ENCODE data around the gene SRGAP1.

The SRGAP1 gene

GRCh38 chr12:63849641-63850040, 5.1 kb downstream of the SRGAP1 start:
- H3K4me2 ChIP-seq (ENCODE audit: insufficient read depth, low read length): no peak overlapping the region
- H2AFZ ChIP-seq (ENCODE audit: low read depth, low read length): no peak overlapping the region
- H3K27ac ChIP-seq (ENCODE audit: low read length): no peak overlapping the region
- H3K9ac ChIP-seq (ENCODE audit: low read depth, low read length): no peak overlapping the region
- no peaks in the 10 kb centered on the region for H4K20me1 ChIP-seq (ENCODE audit: insufficient read depth, low read length)
- ATAC-seq (ENCODE audit: insufficient read depth, low read depth) (no peak), DNase-seq (no peak)
- no peaks in the 10 kb centered on the region for H3K27me3 ChIP-seq (ENCODE audit: insufficient read depth, low read length, poor library complexity)
- no peaks in the 10 kb centered on the region for H3K79me2 ChIP-seq (ENCODE audit: insufficient read depth, low read length)
- no peak overlapping the region for H3K4me3 ChIP-seq (ENCODE audit: low read depth in 1 of 2, low read length in 2 of 2)
- H3K4me1 ChIP-seq (ENCODE audit: insufficient read depth, low read length): no peaks in the 10 kb centered on the region
- no peaks in the 10 kb centered on the region for H3K36me3 ChIP-seq (ENCODE audit: insufficient read depth, low read length)
- no peaks in the 10 kb centered on the region for H3K9me3 ChIP-seq (ENCODE audit: insufficient read depth, low read length, severe bottlenecking)
- TF ChIP-seq EZH2 (IDR thresholded peaks at IDR 0.05; ENCODE audit: borderline replicate concordance, low read depth, low read length, severe bottlenecking) (no peak), CTCF (IDR thresholded peaks at IDR 0.05; ENCODE audit: borderline replicate concordance, extremely low read depth, low read length, poor library complexity, severe bottlenecking) (no peak)

GRCh38 chr12:63853978-63854377, 9.5 kb downstream of the SRGAP1 start:
- no peak overlapping the region for H2AFZ ChIP-seq (ENCODE audit: low read depth, low read length)
- no peaks in the 10 kb centered on the region for H3K27me3 ChIP-seq (ENCODE audit: insufficient read depth, low read length, poor library complexity)
- H3K4me1 ChIP-seq (ENCODE audit: insufficient read depth, low read length): no peaks in the 10 kb centered on the region
- no peaks in the 10 kb centered on the region for H3K36me3 ChIP-seq (ENCODE audit: insufficient read depth, low read length)
- no peak for ATAC-seq (ENCODE audit: insufficient read depth, low read depth)
- no peak for DNase-seq
- H3K79me2 ChIP-seq (ENCODE audit: insufficient read depth, low read length): no peaks in the 10 kb centered on the region
- no peak overlapping the region for H3K27ac ChIP-seq (ENCODE audit: low read length)
- no peak overlapping the region for H3K4me2 ChIP-seq (ENCODE audit: insufficient read depth, low read length)
- no peaks in the 10 kb centered on the region for H3K9me3 ChIP-seq (ENCODE audit: insufficient read depth, low read length, severe bottlenecking)
- no peak overlapping the region for H3K9ac ChIP-seq (ENCODE audit: low read depth, low read length)
- H3K4me3 ChIP-seq (ENCODE audit: low read depth in 1 of 2, low read length in 2 of 2): no peak overlapping the region
- TF ChIP-seq CTCF (IDR thresholded peaks at IDR 0.05; ENCODE audit: borderline replicate concordance, extremely low read depth, low read length, poor library complexity, severe bottlenecking) (no peak), EZH2 (IDR thresholded peaks at IDR 0.05; ENCODE audit: borderline replicate concordance, low read depth, low read length, severe bottlenecking) (no peak)
- no peaks in the 10 kb centered on the region for H4K20me1 ChIP-seq (ENCODE audit: insufficient read depth, low read length)

GRCh38 chr12:63855299-63855698, 10.8 kb downstream of the SRGAP1 start:
- Histone ChIP-seq H3K4me1 (ENCODE audit: insufficient read depth, low read length) (no peaks in the 10 kb centered on the region), H3K36me3 (ENCODE audit: insufficient read depth, low read length) (no peaks in the 10 kb centered on the region), H3K27ac (ENCODE audit: low read length) (no peak overlapping the region), H3K9me3 (ENCODE audit: insufficient read depth, low read length, severe bottlenecking) (no peaks in the 10 kb centered on the region), H3K4me2 (ENCODE audit: insufficient read depth, low read length) (no peak overlapping the region), H3K4me3 (ENCODE audit: low read depth in 1 of 2, low read length in 2 of 2) (no peak overlapping the region), H4K20me1 (ENCODE audit: insufficient read depth, low read length) (no peaks in the 10 kb centered on the region), H3K9ac (ENCODE audit: low read depth, low read length) (no peak overlapping the region), H3K79me2 (ENCODE audit: insufficient read depth, low read length) (no peaks in the 10 kb centered on the region), H2AFZ (ENCODE audit: low read depth, low read length) (no peak overlapping the region), H3K27me3 (ENCODE audit: insufficient read depth, low read length, poor library complexity) (no peaks in the 10 kb centered on the region)
- ATAC-seq (ENCODE audit: insufficient read depth, low read depth): no peak
- TF ChIP-seq CTCF (IDR thresholded peaks at IDR 0.05; ENCODE audit: borderline replicate concordance, extremely low read depth, low read length, poor library complexity, severe bottlenecking) (no peak), EZH2 (IDR thresholded peaks at IDR 0.05; ENCODE audit: borderline replicate concordance, low read depth, low read length, severe bottlenecking) (no peak)
- DNase-seq: no peak

Measured in DND-41 (cell line).